ENCODE data around the gene SULT2B1.

The SULT2B1 gene

DNA sequence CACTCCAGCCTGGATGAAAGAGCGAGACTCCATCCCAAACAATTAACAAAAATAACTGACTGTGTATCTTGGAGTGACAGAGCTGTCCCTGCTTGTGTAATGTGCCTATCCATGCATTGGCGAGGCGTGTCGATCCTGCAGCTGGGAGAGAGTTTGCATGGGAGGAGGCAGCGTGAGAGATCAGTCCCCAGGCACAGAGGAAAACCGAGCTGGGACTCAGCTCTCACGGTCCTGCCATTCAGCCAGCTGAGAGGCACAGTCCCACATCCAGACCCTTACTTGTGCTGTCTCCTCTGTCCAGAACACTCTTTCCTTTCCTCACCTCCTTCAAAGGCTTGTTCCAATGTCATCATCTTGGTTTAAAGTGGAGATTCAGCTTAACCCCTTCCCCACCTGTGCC is 11.9 kb upstream of the SULT2B1 start:
- Histone ChIP-seq H3K4me1 (ENCODE audit: control insufficient read depth in 2 of 2, insufficient read depth in 1 of 2, low read depth in 1 of 2, low read length in 2 of 2) (peaks cover under 1 to 5% of the 10 kb centered on the region in 2 donors), H3K18ac (ENCODE audit: low read length) (peak overlapping the region; percentile 2), H3K27me3 (ENCODE audit: control insufficient read depth in 3 of 3, insufficient read depth in 3 of 3, low read depth in 1 of 3, low read length in 3 of 3) (no peaks in the 10 kb centered on the region), H2BK12ac (ENCODE audit: low read length) (no peak overlapping the region), H3K23ac (ENCODE audit: low read depth, low read length, poor library complexity) (no peak overlapping the region), H4K8ac (ENCODE audit: low read depth, low read length) (peak overlapping the region; percentile 43), H2BK5ac (ENCODE audit: low read length) (no peak overlapping the region), H3K14ac (ENCODE audit: low read length) (no peak overlapping the region), H2AFZ (ENCODE audit: low read length) (no peak overlapping the region), H3K27ac (replicated peaks; ENCODE audit: low read length) (no peak overlapping the region), H2AK5ac (ENCODE audit: low read depth, low read length) (no peak overlapping the region), H3K4ac (ENCODE audit: low read length) (no peak overlapping the region), H3K4me3 (ENCODE audit: low read length in 2 of 2) (no peak overlapping the region), H2BK120ac (ENCODE audit: low read depth, low read length) (no peak overlapping the region), H3K9me3 (replicated peaks in 1 of 2; ENCODE audit: control insufficient read depth in 2 of 2, insufficient read depth in 1 of 2, low read depth in 1 of 2, low read length in 2 of 2) (no peaks in the 10 kb centered on the region), H4K91ac (ENCODE audit: low read depth, low read length, poor library complexity) (no peak overlapping the region), H3K4me2 (ENCODE audit: insufficient read depth, low read length, poor library complexity, severe bottlenecking) (no peak overlapping the region), H2BK15ac (ENCODE audit: low read length) (no peak overlapping the region), H3K79me1 (ENCODE audit: low read depth, low read length) (peaks cover 2% of the 10 kb centered on the region), H3K36me3 (replicated peaks in 1 of 2; ENCODE audit: control insufficient read depth in 2 of 2, insufficient read depth in 2 of 2, low read length in 2 of 2) (no peaks in the 10 kb centered on the region), H3K9ac (ENCODE audit: low read depth, low read length, poor library complexity) (no peak overlapping the region)
- WGBS, 2 donors (ENCODE audit: extremely low coverage in 2 of 2, insufficient read length in 2 of 2, insufficient replicate concordance in 1 of 2): no CpG with 5 or more reads among the region's 7 CpGs
- DNase-seq (ENCODE audit: low spot score): no peak

DNA sequence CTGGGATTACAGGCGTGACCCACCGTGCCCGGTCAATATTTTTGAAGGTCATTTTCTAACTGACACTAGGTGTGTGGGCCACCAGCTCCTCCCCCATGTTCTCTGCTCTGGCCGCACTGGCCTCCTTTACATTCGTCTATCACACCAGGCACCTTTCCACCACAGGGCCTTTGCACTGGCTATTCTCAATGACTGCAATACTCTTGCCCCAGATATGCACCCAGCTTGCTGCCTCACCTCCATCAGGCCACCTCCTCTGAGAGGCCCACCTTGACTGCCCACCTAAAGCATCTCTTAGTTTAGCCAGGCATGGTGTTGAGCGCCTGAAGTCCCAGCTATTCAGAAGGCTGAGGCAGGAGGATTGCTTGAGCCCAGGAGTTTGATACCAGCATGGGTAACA is 10.2 kb upstream of the SULT2B1 start:
- Histone ChIP-seq H3K27ac (replicated peaks; ENCODE audit: low read length) (no peak overlapping the region), H2BK5ac (ENCODE audit: low read length) (no peak overlapping the region), H3K14ac (ENCODE audit: low read length) (no peak overlapping the region), H3K27me3 (ENCODE audit: control insufficient read depth in 3 of 3, insufficient read depth in 3 of 3, low read depth in 1 of 3, low read length in 3 of 3) (peaks cover 0 to 4% (median 0%) of the 10 kb centered on the region in 3 experiments), H3K4me3 (ENCODE audit: low read length in 2 of 2) (no peak overlapping the region), H2BK120ac (ENCODE audit: low read depth, low read length) (no peak overlapping the region), H2BK15ac (ENCODE audit: low read length) (no peak overlapping the region), H4K91ac (ENCODE audit: low read depth, low read length, poor library complexity) (no peak overlapping the region), H3K4me1 (ENCODE audit: control insufficient read depth in 2 of 2, insufficient read depth in 1 of 2, low read depth in 1 of 2, low read length in 2 of 2) (peaks cover 2 to 5% of the 10 kb centered on the region in 2 donors), H2AFZ (ENCODE audit: low read length) (no peak overlapping the region), H3K23ac (ENCODE audit: low read depth, low read length, poor library complexity) (no peak overlapping the region), H3K4ac (ENCODE audit: low read length) (no peak overlapping the region), H3K4me2 (ENCODE audit: insufficient read depth, low read length, poor library complexity, severe bottlenecking) (no peak overlapping the region), H3K79me1 (ENCODE audit: low read depth, low read length) (peaks cover 2% of the 10 kb centered on the region), H3K18ac (ENCODE audit: low read length) (no peak overlapping the region), H2AK5ac (ENCODE audit: low read depth, low read length) (no peak overlapping the region), H3K9me3 (replicated peaks in 1 of 2; ENCODE audit: control insufficient read depth in 2 of 2, insufficient read depth in 1 of 2, low read depth in 1 of 2, low read length in 2 of 2) (no peaks in the 10 kb centered on the region), H4K8ac (ENCODE audit: low read depth, low read length) (no peak overlapping the region), H2BK12ac (ENCODE audit: low read length) (no peak overlapping the region), H3K9ac (ENCODE audit: low read depth, low read length, poor library complexity) (no peak overlapping the region), H3K36me3 (replicated peaks in 1 of 2; ENCODE audit: control insufficient read depth in 2 of 2, insufficient read depth in 2 of 2, low read length in 2 of 2) (no peaks in the 10 kb centered on the region)
- no peak for DNase-seq (ENCODE audit: low spot score)
- no CpG with 5 or more reads among the region's 6 CpGs for WGBS, 2 donors (ENCODE audit: extremely low coverage in 2 of 2, insufficient read length in 2 of 2, insufficient replicate concordance in 1 of 2)

DNA sequence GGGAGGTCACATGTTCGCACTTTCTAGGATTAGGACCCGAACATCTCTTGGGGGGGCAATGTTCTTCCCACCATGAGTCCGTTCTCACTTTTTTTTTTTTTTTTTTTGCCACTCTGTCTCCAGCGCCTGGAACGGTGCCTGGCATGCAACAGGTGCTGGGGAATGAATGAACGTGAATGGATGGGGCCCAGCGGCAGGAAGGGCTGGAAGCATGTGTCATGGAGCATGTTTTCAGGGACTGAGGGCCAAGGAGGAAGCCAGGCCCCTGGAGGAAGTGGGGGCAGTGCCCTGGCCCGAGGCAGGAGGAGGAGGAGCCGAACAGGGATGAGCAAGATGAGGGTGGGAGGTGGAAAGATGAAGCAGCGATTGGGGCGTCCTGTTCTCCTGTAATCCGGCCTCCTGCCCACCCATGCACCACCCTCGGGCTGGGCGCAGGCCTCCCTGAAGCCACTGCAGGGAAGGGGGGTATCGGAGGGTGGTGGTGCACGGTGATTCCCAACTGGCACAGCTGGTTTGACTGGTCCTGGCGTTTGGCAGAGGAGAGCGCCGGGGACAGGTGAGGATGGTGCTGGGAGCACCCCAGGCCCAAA is 8.8 kb upstream of the SULT2B1 start:
- peak overlapping the region; percentile 0 for H3K14ac ChIP-seq (ENCODE audit: low read length)

DNA sequence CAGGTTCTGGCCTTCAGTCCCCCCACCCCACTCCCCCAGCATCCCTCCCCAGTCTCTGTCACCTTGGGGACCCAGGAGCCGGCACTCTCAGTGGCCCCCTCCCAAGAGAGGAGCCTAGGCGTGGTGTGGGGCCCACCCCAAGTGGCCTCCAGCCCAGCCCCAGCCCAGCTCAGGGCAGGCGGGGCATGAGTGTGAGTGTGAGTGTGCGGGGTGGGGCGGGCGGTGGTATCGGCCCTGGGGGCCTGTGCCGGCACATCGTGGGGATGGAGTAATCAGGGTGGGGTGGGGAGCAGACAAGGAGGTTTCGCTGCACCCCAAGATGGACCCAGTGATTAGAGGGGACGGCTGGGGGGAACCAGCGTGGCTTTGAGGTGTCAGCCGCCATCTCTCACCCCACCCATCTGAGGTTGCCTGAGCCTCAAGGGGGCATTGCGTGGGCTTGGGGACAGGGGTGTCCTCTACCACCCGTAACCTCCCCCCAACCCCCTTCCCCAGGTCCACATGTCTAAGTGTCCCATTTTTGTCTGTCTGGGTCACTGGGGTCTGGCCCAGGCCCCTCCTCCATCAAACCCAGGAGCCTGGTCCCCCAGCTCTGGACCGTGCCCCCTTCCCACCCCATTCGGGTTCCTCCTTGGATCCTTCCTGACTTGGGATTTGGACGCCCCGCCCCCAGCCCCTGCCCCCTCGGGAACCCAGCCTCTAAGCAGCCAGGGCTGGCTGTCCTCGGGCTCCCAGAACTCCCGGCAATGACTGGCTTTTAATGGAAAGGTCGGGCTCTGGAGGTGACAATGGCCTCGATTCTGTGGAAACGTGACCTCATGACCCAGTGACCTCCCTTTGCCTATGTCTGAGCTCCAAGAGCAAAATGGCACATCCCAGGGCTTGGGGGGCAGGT is 6.9 kb upstream of the SULT2B1 start:
- H2AFZ ChIP-seq (ENCODE audit: low read length): peak overlapping the region; percentile 49
- H2BK15ac ChIP-seq (ENCODE audit: low read length): no peak overlapping the region
- H3K79me1 ChIP-seq (ENCODE audit: low read depth, low read length): peaks cover 2% of the 10 kb centered on the region
- peaks cover 0 to 10% (median 0%) of the 10 kb centered on the region in 3 experiments for H3K27me3 ChIP-seq (ENCODE audit: control insufficient read depth in 3 of 3, insufficient read depth in 3 of 3, low read depth in 1 of 3, low read length in 3 of 3)
- H3K4ac ChIP-seq (ENCODE audit: low read length): no peak overlapping the region
- no peak overlapping the region for H4K8ac ChIP-seq (ENCODE audit: low read depth, low read length)
- no peak overlapping the region for H3K27ac ChIP-seq (replicated peaks; ENCODE audit: low read length)
- peak overlapping the region; percentile 84 for H2AK5ac ChIP-seq (ENCODE audit: low read depth, low read length)
- H3K36me3 ChIP-seq (replicated peaks in 1 of 2; ENCODE audit: control insufficient read depth in 2 of 2, insufficient read depth in 2 of 2, low read length in 2 of 2): no peaks in the 10 kb centered on the region
- peaks cover 0 to 2% of the 10 kb centered on the region in 2 donors for H3K9me3 ChIP-seq (replicated peaks in 1 of 2; ENCODE audit: control insufficient read depth in 2 of 2, insufficient read depth in 1 of 2, low read depth in 1 of 2, low read length in 2 of 2)
- no peak overlapping the region for H2BK120ac ChIP-seq (ENCODE audit: low read depth, low read length)
- H3K23ac ChIP-seq (ENCODE audit: low read depth, low read length, poor library complexity): no peak overlapping the region
- peak overlapping the region; percentile 11 for H3K4me2 ChIP-seq (ENCODE audit: insufficient read depth, low read length, poor library complexity, severe bottlenecking)
- no peak for DNase-seq (ENCODE audit: low spot score)
- no CpG with 5 or more reads among the region's 25 CpGs for whole genome bisulfite sequencing, 2 donors (ENCODE audit: extremely low coverage in 2 of 2, insufficient read length in 2 of 2, insufficient replicate concordance in 1 of 2)
- no peak overlapping the region for H3K4me3 ChIP-seq (ENCODE audit: low read length in 2 of 2)
- no peak overlapping the region for H3K14ac ChIP-seq (ENCODE audit: low read length)
- H3K9ac ChIP-seq (ENCODE audit: low read depth, low read length, poor library complexity): no peak overlapping the region
- H3K18ac ChIP-seq (ENCODE audit: low read length): peak overlapping the region; percentile 48
- H2BK12ac ChIP-seq (ENCODE audit: low read length): no peak overlapping the region
- H2BK5ac ChIP-seq (ENCODE audit: low read length): no peak overlapping the region
- no peak overlapping the region for H4K91ac ChIP-seq (ENCODE audit: low read depth, low read length, poor library complexity)
- H3K4me1 ChIP-seq (ENCODE audit: control insufficient read depth in 2 of 2, insufficient read depth in 1 of 2, low read depth in 1 of 2, low read length in 2 of 2): peaks cover 4 to 5% of the 10 kb centered on the region in 2 donors

More for the DNA sequence above, 8.8 kb upstream of the SULT2B1 start:
- Histone ChIP-seq H3K18ac (ENCODE audit: low read length) (peak overlapping the region; percentile 91), H3K27ac (replicated peaks; ENCODE audit: low read length) (no peak overlapping the region), H2BK15ac (ENCODE audit: low read length) (peak overlapping the region; percentile 54), H2AFZ (ENCODE audit: low read length) (peak overlapping the region; percentile 89), H3K4me2 (ENCODE audit: insufficient read depth, low read length, poor library complexity, severe bottlenecking) (no peak overlapping the region), H2BK120ac (ENCODE audit: low read depth, low read length) (no peak overlapping the region), H3K27me3 (ENCODE audit: control insufficient read depth in 3 of 3, insufficient read depth in 3 of 3, low read depth in 1 of 3, low read length in 3 of 3) (peaks cover 0 to 4% (median 0%) of the 10 kb centered on the region in 3 experiments), H3K9ac (ENCODE audit: low read depth, low read length, poor library complexity) (peak overlapping the region; percentile 44), H4K91ac (ENCODE audit: low read depth, low read length, poor library complexity) (no peak overlapping the region), H2BK5ac (ENCODE audit: low read length) (peak overlapping the region; percentile 53), H4K8ac (ENCODE audit: low read depth, low read length) (no peak overlapping the region), H3K79me1 (ENCODE audit: low read depth, low read length) (peaks cover 2% of the 10 kb centered on the region), H2BK12ac (ENCODE audit: low read length) (peak overlapping the region; percentile 58), H3K23ac (ENCODE audit: low read depth, low read length, poor library complexity) (peak overlapping the region; percentile 22), H3K4me3 (ENCODE audit: low read length in 2 of 2) (no peak overlapping the region), H3K4ac (ENCODE audit: low read length) (no peak overlapping the region), H2AK5ac (ENCODE audit: low read depth, low read length) (peak overlapping the region; percentile 47), H3K9me3 (replicated peaks in 1 of 2; ENCODE audit: control insufficient read depth in 2 of 2, insufficient read depth in 1 of 2, low read depth in 1 of 2, low read length in 2 of 2) (no peaks in the 10 kb centered on the region), H3K36me3 (replicated peaks in 1 of 2; ENCODE audit: control insufficient read depth in 2 of 2, insufficient read depth in 2 of 2, low read length in 2 of 2) (no peaks in the 10 kb centered on the region), H3K4me1 (ENCODE audit: control insufficient read depth in 2 of 2, insufficient read depth in 1 of 2, low read depth in 1 of 2, low read length in 2 of 2) (peaks cover 2 to 5% of the 10 kb centered on the region in 2 donors)
- no CpG with 5 or more reads among the region's 19 CpGs for WGBS, 2 donors (ENCODE audit: extremely low coverage in 2 of 2, insufficient read length in 2 of 2, insufficient replicate concordance in 1 of 2)
- DNase-seq (ENCODE audit: low spot score): no peak
